Vagina (tissue), 2 donors: ENCODE data around the gene AOX1.

Experiments used
- POLR2A ChIP-seq, 2 donors: fragments of 450-650 bp; IDR thresholded peaks; one replicate each; pipeline ENCODE4 v1.6.1; 2017; ENCODE audit warnings: antibody characterized with exemption in 2 of 2, mild to moderate bottlenecking in 2 of 2, moderate library complexity in 2 of 2
- TF ChIP-seq, protein P1 (sequence below), 3 experiments: fragments of 450-650 bp in 2 of 3; fragments of 200-600 bp in 1 of 3; sonication (generic) in 1 of 3; IDR thresholded peaks; one replicate each; pipeline ENCODE4 v1.5.1; 2017 to 2019; ENCODE audit warnings: antibody characterized with exemption in 3 of 3, mild to moderate bottlenecking in 2 of 3, moderate library complexity in 2 of 3

GRCh38 chr2:200655918-200656580 lies 70.2 kb downstream of the AOX1 start:
- no peak for TF ChIP-seq POLR2A (IDR thresholded peaks at IDR 0.05)
- TF ChIP-seq, protein P1, sequence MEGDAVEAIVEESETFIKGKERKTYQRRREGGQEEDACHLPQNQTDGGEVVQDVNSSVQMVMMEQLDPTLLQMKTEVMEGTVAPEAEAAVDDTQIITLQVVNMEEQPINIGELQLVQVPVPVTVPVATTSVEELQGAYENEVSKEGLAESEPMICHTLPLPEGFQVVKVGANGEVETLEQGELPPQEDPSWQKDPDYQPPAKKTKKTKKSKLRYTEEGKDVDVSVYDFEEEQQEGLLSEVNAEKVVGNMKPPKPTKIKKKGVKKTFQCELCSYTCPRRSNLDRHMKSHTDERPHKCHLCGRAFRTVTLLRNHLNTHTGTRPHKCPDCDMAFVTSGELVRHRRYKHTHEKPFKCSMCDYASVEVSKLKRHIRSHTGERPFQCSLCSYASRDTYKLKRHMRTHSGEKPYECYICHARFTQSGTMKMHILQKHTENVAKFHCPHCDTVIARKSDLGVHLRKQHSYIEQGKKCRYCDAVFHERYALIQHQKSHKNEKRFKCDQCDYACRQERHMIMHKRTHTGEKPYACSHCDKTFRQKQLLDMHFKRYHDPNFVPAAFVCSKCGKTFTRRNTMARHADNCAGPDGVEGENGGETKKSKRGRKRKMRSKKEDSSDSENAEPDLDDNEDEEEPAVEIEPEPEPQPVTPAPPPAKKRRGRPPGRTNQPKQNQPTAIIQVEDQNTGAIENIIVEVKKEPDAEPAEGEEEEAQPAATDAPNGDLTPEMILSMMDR (IDR thresholded peaks at IDR 0.05): no peak
